GM10847 (cell line): ENCODE results near the gene RNF44.
A peak's percentile ranks its signal among the peaks of the same experiment; 100 is the strongest.

ENCODE experiments used
- POLR2A ChIP-seq: IDR thresholded peaks from 2 replicates; pipeline ENCODE4 v1.6.1; 2011; ENCODE audit not compliant: insufficient read length; ENCODE audit errors: extremely low read depth

Gene RNF44

GRCh38 chr5:176541338-176542134 lies 4.3 kb upstream of the RNF44 start:
- peak; percentile 21 for TF ChIP-seq POLR2A

DNA sequence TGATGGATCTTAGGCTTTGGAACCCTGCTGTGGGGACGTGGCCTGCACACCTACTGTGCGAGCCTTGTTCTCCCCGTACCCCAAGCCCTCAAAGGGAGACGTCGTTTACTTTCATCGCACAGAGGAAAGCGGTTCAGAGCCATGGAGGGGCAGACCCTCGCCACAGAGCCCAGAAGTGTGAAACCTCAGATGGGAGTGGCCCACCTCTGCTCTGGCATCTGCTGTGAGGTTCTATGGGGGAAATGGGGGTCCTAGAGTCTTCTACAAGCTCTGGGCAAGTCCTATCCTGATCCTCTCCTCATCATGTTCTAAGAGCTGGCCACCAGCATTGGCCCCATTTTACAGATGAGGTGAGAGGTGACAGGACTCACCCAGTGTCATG lies 3.7 kb upstream of the RNF44 start:
- no peak for TF ChIP-seq POLR2A

GRCh38 chr5:176540476-176540899 lies 3.3 kb upstream of the RNF44 start:
- TF ChIP-seq POLR2A: no peak

GRCh38 chr5:176538989-176539384 lies 1.8 kb upstream of the RNF44 start:
- no peak for TF ChIP-seq POLR2A

DNA sequence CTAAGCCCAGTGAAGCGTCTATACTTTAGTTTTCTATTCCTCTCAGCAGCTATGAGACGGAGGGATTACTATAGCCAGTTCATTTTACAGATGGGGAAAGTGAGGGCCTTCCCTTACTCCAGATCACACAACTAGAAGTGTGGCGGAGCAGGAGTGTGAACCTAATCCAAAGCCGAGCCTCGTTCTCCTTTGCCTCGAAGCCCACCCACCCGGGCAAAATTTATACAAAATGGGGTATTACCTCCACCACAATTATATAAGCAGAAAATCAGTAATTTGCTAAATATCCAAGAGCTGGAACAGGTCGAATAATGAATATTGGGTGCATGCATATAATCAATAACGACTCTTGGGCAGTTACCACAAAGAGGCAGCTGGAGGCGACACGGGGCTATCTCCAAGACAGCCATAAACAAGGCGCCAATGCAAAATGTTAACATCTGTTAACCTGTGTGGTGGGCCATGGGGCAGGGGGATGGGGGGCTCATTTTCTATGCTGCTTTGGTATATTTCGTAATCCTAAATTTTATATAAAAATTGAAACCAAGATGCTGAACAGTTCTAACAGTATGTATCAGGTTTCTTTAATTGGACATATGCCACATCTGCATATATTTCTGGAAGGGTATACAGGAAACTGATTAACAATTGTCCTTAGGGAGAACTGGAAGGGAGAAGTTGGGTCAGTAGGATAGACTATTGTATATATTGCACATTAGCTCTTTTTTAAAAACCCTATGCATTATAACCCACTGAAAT lies 1.2 kb upstream of the RNF44 start:
- TF ChIP-seq POLR2A: no peak

DNA sequence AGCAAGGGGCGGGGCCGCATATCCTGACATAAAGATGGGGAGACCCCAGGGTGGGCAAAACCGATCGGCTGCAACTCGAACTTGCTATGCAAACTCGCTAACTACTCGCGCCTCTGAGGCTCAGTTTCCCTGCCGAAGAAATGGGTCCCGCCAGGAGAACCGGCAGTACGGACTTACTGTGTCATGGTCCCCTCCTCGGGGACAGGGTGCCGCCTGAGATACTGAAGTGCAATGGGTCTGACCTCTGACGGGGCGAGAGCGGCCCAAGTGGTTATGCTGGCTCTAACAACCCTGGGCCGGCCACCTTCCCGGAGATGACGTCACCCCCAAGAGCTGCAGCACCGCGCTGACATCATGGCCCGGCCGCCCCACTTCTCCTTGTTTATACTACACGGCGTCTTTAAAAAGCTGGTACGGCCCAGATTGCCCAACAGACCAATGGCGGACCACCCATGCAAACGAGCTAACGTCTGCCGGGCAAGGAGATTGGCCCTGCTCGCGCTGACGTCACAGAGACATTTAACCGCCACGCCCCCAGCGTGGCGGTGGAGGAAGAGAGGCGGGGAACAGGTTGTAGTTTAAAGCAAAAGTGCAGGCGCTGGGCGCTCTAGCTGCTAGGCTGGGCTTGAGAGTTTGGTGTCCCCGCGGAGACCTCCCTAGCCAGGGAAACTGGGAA lies 490 bp upstream of the RNF44 start:
- no peak for TF ChIP-seq POLR2A

DNA sequence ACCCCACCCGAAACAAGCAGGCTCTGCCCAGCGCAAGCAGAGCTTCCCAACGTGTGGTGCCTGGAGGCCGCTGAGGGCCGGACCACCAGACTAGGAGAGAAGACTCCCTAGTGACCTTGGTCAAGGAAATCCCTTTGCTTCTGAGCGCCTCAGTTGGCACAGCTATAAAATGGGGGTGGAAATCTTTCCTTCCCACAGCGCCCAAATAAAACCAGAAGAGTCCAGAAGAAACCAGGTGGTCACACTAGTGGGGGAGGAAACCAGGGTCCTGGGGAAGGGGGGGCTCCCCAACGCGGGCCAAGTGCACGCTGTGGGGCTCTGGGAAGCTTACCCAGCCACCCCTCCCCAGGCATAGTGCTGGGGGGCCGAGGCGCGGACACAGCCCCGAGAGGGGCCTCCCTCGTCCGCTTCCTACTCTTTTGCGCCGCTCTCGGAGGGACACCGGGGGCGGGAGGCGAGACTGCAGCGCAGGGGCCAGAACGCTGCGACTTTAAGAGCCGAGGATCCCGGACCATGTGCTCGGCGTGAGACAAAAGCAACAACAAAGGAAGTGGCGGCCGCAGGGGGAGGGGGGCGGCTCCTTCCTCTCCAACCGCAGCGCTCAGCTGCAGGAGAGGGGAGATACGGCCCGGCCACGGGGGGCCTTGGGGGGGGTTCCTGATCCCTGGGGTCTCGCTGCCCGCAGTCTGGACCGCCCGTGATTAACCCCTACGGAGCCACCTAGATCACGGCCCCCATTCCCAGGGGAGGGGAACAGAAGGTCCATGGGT lies 885 bp downstream of the RNF44 start:
- no peak for TF ChIP-seq POLR2A

DNA sequence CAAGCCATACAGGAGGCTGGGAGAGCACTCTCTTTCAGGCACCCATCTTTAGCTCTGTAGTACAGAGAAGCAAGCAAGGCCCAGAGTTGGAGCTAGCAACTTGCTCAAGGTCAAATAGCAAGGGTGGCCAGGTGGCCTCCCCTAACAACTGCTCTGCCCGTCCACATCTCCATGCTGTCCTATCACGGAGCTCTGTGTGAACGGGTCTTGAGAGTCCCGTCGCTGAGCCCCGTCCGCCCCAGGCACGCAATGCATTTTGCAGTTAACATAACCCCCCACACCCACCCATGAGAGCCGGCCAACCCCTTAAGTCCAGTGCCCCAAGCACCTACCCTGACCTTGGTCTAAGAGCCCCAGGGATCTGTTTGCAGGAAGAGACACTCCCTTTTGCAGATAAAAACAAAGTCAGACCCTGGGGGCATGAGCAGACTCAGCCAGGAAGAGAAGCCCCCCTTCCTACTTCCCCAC lies 1.5 kb downstream of the RNF44 start:
- TF ChIP-seq POLR2A: no peak

GRCh38 chr5:176535101-176535663 lies 2.0 kb downstream of the RNF44 start:
- no peak for TF ChIP-seq POLR2A

DNA sequence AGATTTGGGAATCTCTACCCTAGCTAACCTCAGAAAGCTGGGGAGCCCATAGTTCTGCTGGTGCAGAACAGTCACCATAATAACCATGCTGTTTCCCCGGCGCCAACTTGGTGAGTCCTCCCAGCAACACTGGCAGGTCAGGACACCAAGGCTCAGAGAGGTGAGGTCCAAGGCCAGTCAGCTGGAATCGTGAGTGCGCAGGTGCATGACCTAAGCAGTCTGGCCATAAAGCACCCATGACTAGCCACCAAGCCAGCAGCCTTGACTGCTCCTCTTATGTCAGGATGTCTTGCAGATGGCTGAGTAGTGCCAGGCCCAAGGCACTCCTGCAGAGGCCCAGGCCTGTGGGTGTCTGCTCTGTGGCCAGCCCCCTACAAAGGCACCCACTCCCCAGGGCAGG lies 2.6 kb downstream of the RNF44 start:
- no peak for TF ChIP-seq POLR2A

DNA sequence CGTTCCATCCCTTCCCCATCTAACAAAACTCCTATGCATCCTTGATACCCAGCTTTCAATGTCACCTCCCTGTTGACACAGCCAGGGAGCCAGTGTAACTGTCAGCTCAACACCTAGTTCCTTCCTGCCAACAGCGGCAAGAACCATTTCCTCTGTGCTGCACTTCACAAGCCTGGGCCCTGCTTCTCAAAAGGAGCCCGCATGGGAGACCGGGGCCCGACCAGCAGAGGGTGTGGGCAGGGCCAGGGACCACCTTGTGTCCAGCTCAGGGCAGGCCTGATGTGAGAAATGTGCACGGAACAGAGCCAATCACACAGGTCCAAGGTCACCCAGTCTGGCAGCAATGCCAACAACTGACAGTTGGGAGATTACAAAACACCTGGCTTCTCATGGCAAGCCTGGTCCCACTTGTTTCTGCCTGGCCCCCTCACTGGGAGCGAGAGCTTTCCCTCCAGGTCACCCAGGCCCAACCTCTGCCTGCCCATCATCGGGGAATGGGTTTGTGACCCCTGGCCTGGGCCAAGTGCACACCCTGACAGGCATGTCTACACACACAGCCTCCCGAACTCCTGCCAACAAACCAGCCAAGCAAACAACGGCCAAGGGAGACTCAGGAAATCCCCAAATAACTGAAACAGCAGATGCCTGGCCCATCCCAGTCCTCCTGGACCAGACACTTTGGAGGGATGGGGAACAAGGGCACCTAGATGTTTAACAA lies 3.1 kb downstream of the RNF44 start:
- TF ChIP-seq POLR2A: no peak

DNA sequence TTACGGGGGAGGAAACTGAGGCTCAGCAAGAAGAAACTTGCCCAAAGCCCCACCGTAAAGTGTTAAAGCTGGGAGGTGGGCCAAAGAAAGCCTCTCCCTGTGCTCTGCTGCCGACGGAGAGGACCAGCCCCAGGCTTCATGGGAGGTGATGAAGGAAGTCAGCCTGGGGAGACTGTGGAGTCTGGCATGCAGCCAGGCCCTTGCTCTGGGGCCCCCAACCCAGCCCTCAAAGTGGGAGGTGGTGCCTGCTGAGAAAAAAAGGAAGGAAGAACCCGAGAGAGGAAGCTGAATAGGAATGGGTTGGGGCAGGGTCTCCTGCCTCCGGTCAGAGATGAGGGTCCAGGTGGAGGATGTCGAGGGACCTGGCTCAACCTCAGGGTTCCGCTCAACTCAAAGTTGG lies 3.8 kb downstream of the RNF44 start:
- no peak for TF ChIP-seq POLR2A

- no peak for TF ChIP-seq POLR2A
Measured at GRCh38 chr5:176532795-176533194, 4.4 kb downstream of the RNF44 start.

- TF ChIP-seq POLR2A: no peak
Measured at GRCh38 chr5:176531902-176532493, 5.2 kb downstream of the RNF44 start.
